NCI-H1694 (cell line): ENCODE results near the gene SPEG.

Experiments
- DNase-seq: peaks from one replicate; lab custom pipeline; 2025; lab: John Stamatoyannopoulos, UW

The SPEG gene

DNA sequence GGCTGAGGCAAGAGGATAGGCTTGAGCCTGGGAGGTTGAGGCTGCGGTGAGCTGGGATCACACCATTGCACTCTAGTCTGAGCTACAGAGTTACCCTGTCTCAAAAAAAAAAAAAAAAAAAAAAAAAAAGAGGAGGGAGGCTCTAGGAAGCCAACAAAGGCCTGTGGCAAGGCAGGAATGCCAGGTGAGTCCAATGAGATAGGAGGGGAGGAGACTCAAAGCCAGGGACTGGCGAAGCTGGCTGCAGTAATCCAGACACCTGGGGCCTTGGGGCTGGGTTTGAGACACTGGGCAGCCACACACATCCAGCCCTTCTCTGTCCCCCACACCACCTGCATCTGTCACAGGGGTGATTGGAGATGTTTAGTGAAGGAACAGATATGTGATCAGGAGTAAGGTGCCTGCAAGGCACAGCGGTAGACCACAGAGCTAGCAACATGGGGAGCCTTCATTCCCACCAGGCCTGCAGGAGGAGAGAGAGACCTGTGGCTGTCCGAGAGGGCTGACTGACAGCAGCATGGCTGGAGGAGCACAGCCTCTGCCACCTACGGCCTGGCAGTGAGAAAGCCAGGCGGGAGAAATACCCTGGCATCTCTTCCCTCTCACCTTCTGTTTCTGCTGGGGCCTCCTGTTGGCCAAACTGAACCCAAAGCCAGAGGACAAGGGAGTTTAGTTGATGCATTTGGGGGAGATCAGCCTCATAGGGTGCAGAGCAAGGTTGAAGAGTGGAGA, 99.5 kb downstream of the SPEG start:
- DNase-seq: no peak

DNA sequence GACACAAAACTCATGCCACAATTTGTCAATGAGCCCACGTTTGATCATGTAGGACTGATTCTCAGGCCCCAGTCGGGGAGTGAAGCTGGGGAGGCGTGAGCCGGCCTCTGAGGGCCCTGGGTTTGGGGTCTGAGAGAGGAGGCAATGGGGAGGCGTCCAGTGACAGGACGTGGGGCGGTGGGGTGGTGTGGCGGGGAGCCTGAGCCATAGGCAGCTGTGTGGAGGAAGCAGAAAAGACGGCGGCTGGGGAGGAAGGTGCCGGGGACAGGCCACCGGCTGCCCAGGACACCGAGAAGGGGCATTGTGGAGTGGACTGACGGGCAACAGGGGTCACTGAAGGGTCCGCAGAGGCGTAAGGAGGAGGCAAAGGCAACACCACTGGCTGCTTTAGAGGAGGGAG, 101.8 kb downstream of the SPEG start:
- DNase-seq: no peak

DNA sequence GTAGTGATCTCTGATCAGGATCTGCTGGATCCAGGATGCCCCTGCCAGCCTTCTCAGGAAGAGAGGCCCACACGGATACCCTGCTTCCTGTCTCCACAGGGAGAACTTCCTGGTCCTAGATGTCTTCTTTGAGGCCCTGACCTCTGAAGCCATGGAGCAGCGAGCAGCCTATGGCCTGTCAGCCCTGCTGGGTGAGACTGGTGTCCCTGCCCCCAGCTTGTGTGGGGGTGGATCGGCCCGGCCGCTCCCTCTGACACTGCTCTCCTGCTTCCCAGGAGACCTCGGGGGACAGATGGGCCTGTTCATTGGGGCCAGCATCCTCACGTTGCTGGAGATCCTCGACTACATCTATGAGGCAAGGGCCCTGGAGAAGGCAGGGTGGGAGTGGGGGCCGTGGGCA, 102.3 kb downstream of the SPEG start:
- DNase-seq: no peak

DNA sequence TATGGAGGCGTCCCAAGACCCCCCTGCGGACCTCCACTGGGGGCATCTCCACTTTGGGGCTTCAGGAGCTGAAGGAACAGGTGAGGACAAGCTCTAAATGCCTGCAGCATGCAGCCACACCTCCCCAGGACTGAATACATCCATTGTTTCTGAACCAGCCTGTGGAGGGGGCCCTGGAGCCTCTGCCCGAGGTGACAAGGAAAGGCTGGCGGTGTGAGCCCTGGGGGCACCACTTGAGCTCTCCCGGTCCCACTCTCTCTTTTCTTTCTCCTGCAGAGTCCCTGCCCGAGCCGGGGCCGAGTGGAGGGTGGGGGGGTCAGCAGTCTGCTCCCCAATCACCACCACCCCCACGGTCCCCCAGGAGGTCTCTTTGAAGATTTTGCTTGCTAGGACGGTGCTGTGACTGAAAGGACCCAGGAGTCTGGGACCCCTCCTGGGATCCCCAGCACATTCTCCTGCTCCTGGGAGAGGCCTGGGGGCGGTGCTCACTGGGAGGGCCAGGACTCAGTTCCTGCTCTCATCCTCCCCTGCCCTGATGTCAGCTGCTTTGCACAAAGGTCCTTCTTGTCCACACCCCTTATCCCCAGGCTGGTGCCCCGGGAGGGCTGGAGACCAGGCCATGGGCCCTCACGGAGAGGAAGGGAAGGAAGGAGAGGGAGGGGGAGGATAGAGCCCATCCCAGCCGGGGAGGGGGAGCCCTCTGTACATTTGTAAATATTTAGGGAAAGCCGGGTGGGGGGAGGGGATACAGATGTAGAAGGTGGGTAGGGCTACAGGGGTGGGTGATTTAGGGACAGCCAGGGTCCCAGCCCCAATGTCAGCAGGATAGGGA, 103.2 kb downstream of the SPEG start:
- no peak for DNase-seq

DNA sequence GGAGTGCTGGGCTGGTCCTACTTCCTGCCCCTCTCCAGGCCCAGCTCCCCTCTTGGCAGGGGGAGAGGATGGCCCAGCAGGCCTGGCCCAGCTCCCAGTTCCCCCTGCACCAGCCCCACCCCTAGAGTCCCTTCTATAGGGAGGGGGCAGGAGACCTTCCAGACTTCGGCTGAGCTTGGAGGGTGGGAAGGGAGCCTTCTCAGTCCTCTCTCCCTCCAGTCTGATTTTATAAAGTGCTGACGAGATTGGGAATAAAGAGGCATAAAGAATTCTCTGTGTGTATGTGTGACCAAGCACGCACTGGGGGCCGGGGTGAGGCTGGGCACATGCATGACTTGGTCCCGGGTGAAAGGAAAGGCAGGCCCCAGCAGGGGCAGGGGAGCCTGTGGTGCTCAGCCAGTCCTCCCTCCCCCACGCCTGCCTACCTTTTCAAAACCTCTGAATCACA, 103.9 kb downstream of the SPEG start:
- DNase-seq: no peak

DNA sequence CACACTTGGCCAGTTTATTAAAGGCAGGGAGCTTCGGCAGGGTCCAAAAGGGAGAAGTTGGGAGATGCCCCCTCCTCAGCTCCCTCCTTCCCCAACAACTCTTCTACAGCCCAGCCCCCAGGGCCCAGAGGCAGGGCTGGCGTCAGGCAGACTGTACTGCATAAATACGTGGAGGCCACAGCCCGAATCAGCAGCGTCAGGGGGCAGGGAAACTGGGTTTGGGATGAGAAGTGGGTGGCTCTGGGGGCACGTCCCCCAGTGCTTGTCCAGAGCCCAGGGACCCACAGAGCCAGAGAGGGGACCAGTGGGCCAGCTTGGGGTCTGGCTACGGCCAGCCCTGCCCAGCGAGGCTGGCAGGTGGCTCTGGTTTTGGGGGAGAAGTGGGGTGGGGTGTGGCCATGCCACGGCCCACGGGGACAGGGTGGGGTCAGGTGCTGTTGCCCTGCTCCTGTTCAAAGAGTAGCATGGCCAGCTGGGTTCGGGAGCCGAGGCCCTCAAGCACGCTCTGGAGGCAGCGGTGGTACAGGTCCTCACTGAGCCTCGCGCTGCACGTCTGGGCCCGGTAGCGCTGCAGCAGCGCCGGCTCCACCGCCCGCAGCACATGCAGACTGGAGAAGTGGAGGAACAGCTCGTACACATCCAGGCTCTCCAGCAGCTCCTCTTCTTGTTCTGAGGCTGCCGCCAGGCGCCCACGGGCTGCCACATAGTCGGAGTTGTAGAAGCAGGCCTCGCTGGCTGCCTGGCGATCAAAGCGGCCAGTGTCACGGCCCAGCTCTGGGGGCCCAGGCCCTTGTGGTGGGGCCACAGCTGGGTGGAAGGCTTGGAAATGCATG, 104.5 kb downstream of the SPEG start:
- no peak for DNase-seq

DNA sequence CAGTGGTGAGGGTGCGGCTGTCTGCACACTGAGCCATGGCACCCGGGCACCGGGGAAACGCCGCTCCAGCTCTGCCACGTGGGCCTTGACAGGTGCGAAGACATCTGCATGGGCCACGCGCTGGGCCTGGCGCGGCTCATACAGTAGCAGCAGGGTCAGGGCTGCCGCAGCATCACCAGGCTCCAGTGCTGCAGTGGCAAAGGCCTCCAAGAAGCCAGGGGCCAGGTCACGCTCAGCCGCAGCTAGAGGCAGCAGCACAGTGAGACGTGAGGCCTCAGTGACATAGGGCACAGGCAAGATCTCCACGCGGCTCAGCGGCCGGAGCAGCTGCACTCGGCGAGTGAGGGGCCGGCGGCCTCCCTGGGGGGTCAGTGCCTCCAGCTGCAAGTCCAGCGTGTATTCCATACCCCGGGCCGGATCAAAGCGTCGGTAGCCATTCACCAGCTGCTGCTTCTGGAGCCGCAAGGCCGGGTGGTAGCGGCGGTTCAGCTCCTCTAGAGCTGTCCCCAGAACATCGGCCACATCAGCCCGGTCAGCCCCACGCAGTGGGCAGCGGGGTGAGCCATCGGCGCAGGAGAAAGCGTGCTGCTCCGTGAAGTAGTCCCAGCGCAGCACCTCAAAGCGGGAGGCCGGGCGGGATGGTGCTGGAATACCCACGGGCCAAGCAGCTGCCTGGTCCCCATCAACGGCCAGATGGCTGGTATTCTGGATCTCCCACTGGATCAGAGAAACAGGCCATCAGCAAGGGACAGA, 105.5 kb downstream of the SPEG start:
- no peak for DNase-seq

DNA sequence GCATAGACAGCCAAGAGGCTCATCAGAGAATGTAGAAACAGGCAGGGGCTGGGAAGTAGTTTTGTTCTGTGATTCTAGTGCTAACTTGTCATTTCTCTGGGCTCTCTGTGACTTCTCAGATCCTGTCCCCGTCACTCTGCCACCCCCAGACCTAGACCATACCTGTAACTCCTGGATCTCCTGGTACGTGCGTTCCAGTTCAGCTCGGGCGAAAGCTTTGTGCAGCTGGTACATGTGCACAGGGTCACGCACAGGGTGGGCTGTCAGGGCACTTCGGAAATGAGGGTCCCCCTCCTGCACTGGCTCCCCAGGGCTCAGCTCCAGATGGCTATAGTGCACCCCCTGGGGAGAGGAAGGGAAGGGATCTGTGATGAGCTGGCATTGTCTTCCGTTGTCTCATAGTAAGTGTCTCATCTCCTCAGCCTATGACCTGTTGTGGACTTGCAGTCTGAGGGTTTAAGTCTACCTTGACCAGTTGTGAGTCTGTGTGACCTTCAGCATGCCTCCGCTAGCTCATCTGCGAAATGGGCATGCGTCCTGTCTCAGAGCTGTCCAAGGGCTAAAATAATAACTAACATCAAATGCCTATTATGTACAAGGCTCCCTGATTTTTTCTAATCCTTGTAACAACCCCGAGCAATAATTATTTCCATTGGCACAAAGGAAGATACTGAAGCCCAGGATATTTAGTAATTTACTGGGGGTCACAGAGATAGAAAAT, 106.3 kb downstream of the SPEG start:
- no peak for DNase-seq

DNA sequence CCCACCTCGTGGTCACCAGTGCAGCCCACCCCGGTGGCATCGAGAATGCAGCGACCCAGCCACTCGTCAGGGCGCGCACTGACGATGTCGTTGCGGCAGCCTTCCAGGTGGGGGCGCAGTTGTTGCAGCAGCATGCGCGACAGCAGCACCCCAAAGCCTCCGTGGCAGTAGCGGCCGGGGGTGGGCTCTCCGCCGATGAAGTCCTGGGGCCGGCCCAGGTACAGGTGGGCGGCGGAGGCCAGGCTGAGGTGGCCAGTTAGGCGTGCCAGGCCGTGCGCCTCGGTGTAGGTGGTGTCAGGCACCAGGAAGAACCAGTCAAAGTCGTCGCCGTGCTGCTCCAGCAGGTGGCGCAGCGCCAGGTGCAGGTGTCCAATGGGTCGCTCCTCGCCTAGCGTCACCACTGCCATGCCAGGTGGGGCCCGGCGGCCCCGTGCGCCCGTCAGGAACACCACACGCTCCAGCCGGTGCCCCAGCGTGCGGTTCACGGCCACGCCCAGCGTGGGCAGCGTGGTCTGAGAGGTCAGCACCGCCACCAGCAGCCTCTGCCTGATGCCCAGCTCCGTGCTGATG, 107.1 kb downstream of the SPEG start:
- peak; percentile 58 for DNase-seq

DNA sequence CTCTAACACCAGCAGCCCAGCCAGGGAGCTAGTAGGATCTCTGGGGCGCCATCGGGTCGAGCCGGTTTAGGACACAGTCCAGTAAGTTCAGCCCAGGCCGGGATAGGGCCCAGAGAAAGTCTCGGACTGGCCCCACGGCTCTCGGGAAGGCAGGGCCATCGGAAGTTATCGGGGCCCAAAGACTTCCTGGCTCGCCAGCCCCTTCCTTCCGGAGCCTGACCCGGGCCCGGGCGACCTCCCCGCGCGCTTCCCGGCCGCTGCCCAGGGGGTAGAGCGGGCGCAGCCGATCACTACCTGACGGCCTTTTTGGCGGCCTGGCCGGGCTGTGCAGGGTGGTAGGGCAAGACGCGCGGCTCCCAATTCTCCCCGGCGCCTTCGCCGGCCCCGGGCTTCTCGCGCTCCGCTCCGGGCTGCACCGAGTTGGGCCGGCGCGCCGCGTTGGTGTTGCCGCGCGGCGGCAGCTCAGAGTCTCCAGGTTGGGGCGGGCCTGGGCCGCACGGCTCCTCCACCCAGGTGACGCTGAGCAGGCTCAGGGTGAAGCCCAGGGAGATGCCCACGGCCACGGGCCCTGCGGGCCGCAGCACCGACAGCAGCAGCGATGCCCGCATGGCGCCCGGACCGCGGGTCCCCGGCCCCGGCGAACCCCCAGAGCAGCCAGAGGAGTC, 108.4 kb downstream of the SPEG start:
- no peak for DNase-seq

DNA sequence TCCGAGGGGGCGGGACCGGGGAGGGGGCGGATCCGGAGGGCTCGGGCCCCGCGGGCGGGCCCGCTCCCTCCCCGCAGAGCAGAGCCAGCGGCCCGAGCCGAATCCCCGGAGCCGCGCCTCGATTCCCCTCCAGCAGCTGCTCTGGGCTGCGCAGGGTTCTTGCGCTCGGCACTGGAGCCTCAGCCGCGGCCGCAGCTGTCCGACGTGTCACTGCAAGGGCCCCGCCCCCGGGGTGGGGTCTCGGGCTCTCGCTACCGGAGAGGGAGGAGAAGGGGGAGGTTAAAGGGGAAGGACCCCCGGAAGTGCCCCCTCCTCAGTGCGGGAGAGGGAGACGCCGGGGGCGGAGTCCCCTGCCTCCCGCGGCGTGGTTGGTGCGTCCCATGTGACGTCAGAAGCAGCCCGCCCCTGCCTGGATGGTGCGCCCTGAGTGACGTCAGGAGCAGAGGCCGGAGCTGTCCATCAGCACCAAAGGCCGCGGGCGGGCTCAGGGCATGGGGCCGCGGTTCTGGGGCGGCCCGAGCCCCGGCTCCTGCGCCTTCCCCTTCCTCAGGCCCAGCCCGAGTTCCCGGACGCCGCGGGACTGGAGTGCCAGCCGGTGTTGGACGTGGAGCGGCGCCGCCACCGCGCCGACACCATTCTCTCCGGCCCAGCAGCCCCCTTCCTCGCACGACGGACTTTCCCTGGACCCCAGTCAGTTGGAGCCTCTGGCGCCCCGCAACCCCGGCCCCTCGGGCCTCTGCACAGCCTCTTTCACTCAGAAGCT, 109.1 kb downstream of the SPEG start, which contains the start of the genes CHPF and TMEM198:
TSS of gene CHPF (minus strand) at position 214 of the 763 bp plus-strand sequence. CDS start 271 bp downstream, outside the sequence.
TSS of gene TMEM198 (plus strand) at position 433 of the 763 bp plus-strand sequence. CDS start 700 bp downstream, outside the sequence.
- DNase-seq: peak; percentile 99

DNA sequence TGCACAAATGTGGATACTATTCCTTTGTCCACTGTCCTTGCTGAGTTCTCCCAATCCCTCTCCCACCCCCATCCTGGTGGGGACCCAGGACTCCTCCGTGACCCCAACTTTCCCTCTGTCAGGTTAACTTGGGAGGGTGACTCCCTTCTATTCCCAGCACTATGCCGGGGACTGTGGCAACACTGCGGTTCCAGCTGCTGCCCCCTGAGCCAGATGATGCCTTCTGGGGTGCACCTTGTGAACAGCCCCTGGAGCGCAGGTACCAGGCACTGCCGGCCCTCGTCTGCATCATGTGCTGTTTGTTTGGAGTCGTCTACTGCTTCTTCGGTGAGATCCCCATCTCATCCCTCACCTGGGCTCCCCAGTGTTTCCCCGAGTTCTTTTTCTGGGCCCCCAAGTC, 109.9 kb downstream of the SPEG start:
- DNase-seq: no peak

DNA sequence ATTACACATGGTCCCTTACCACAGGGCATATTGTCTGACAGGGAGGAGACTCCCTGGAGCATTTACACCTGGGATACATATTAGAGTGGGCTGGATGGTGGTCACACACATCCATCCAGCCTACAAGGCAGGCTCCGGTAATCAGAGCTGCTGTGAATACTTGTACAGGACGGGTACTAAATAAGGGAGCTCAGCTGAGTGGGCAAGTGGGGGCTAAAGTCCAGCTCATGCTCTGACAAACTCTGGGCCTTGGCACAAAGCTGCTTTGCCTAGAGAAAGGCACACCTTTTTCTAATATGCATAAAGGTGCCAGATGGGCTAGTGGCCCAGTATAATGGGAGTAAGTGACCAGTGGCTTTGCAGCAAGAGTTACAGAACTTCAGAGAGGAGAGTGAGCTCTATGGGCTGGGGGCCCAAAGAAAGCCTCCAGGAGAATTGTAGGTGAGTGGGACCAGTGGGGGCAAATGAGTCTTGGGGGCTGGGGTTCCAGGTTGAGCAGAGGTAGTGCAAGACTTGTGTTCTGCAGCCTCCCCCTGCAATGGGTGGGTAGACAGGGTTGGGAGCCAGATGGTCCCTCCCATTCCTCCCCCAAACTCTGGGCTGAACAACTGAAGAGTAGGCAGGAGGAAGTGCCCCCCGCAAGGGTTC, 110.8 kb downstream of the SPEG start:
- no peak for DNase-seq

DNA sequence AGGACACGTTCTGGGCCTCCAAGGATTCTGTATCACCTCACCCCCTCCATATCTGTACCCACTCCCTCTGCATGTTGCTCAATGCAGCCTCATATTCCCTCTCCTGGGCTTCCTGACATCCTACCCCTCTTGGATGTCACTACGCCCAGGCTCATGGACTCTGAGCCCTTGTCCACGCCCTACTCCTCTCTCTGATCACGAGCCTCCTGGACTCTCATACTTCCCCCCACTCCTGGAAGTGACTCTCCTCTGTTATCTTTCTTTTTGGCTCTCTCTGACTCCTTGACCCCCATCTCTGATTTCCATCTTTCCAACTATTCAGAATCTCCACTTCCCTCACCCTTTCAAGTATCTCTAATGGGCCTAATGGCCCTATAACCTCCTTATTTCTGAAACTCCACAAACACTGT, 111.3 kb downstream of the SPEG start:
- no peak for DNase-seq

DNA sequence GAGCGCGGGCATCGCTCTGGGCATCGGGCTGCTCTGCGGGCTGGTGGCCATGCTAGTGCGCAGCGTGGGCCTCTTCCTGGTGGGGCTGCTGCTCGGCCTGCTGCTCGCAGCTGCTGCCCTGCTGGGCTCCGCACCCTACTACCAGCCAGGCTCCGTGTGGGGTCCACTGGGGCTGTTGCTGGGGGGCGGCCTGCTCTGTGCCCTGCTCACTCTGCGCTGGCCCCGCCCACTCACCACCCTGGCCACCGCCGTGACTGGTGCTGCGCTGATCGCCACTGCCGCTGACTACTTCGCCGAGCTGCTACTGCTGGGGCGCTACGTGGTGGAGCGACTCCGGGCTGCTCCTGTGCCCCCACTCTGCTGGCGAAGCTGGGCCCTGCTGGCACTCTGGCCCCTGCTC, 113.0 kb downstream of the SPEG start:
- DNase-seq: no peak
